HepG2 (cell line): ENCODE results near the gene LRRC73. TPM values are rescaled to one million over a fixed set of nuclear protein-coding genes. Genes with fewer than 3 reads are reported as not detected.

Source experiments
- ATRX ChIP-seq: sonication (generic); formaldehyde crosslinking; IDR thresholded peaks from 2 replicates; pipeline ENCODE4 v1.4.0; 2020; ENCODE audit warnings: missing genetic modification reagents, borderline replicate concordance
- JARID2 ChIP-seq: sonication (generic); formaldehyde crosslinking; IDR thresholded peaks from 2 replicates; pipeline ENCODE4 v1.8.1; 2023; ENCODE audit warnings: missing genetic modification reagents, inconsistent platforms; ENCODE audit not compliant: insufficient replicate concordance
- MAF1 ChIP-seq: sonication (generic); formaldehyde crosslinking; IDR thresholded peaks from 2 replicates; pipeline ENCODE4 v1.5.0; 2020; ENCODE audit warnings: missing genetic modification reagents, borderline replicate concordance
- MXD4 ChIP-seq: IDR thresholded peaks from 2 replicates; pipeline ENCODE4 v1.6.1; 2016; ENCODE audit warnings: mild to moderate bottlenecking, missing biosample characterization, missing genetic modification reagents
- NFE2L1 ChIP-seq: sonication (generic); formaldehyde crosslinking; IDR thresholded peaks from 2 replicates; pipeline ENCODE4 v1.4.0; 2020; ENCODE audit warnings: missing genetic modification reagents, mild to moderate bottlenecking, borderline replicate concordance
- SMAD9 ChIP-seq: sonication (generic); formaldehyde crosslinking; IDR thresholded peaks from 2 replicates; pipeline ENCODE4 v1.5.1; 2020; ENCODE audit warnings: mild to moderate bottlenecking, missing genetic modification reagents
- SP1 ChIP-seq, 2 experiments: fragments of 450-650 bp in 1 of 2; sonication (generic) in 1 of 2; formaldehyde crosslinking in 1 of 2; IDR thresholded peaks; 2 replicates each; pipeline versions ENCODE4 v1.4.0 to v1.6.1; 2016 to 2020; ENCODE audit warnings: missing genetic modification reagents in 1 of 2
- SP4 ChIP-seq: sonication (generic); formaldehyde crosslinking; IDR thresholded peaks from 2 replicates; pipeline ENCODE4 v1.8.1; 2023; ENCODE audit warnings: mild to moderate bottlenecking, missing genetic modification reagents
- TAF1 ChIP-seq: sonication (generic); formaldehyde crosslinking; IDR thresholded peaks from 2 replicates; pipeline ENCODE4 v1.4.0; 2020; ENCODE audit warnings: missing genetic modification reagents
- ZMYM3 ChIP-seq: sonication (generic); formaldehyde crosslinking; IDR thresholded peaks from 2 replicates; pipeline ENCODE4 v1.5.1; 2020; ENCODE audit warnings: mild to moderate bottlenecking, missing genetic modification reagents
- ZNF329 ChIP-seq: sonication (generic); formaldehyde crosslinking; IDR thresholded peaks from 2 replicates; pipeline ENCODE4 v1.9.0; 2021; ENCODE audit warnings: low read depth, mild to moderate bottlenecking, missing genetic modification reagents
- ZNF577 ChIP-seq: sonication (generic); formaldehyde crosslinking; IDR thresholded peaks from 2 replicates; pipeline ENCODE4 v1.4.0; 2020; ENCODE audit warnings: mild to moderate bottlenecking, low read depth, missing genetic modification reagents, borderline replicate concordance
- ZNF746 ChIP-seq: sonication (generic); formaldehyde crosslinking; IDR thresholded peaks from 2 replicates; pipeline ENCODE4 v1.8.0; 2022; ENCODE audit warnings: mild to moderate bottlenecking, missing genetic modification reagents
- ZNF839 ChIP-seq: sonication (generic); formaldehyde crosslinking; IDR thresholded peaks from 2 replicates; pipeline ENCODE4 v1.4.0; 2020; ENCODE audit warnings: missing genetic modification reagents, mild to moderate bottlenecking, borderline replicate concordance
- polyA plus RNA-seq, 8 experiments: library from polyadenylated mRNA; depleted of rRNA in 3 of 8; stranded (reverse) in 7 of 8; unstranded in 1 of 8; fragments of >200 nt; fragmentation: Illumina TruSeq in 4 of 8; extraction: Trizol in 4 of 8; gene quantifications; 2 replicates each; pipeline versions ENCODE4 v1.2.1 to v1.2.3, GENCODE V29; 2011 to 2016; ENCODE audit warnings: low read depth in 4 of 8, missing spikeins in 1 of 8, mixed read lengths in 1 of 8; ENCODE audit not compliant: insufficient read depth in 1 of 8
- total RNA-seq, 5 experiments: library from RNA; depleted of rRNA; stranded (reverse); fragments of >200 nt; fragmentation: Illumina TruSeq; extraction: Trizol; gene quantifications; 2 replicates each; pipeline ENCODE4 v1.2.3, GENCODE V29; 2016; ENCODE audit warnings: low read depth in 1 of 5
- TF ChIP-seq, protein P1 (sequence below): sonication (generic); formaldehyde crosslinking; IDR thresholded peaks from 2 replicates; pipeline ENCODE4 v1.5.1; 2020; ENCODE audit warnings: mild to moderate bottlenecking, missing genetic modification reagents, borderline replicate concordance
- TF ChIP-seq, protein P2 (sequence below): sonication (generic); formaldehyde crosslinking; IDR thresholded peaks from 2 replicates; pipeline ENCODE4 v1.5.1; 2020; ENCODE audit warnings: mild to moderate bottlenecking, missing genetic modification reagents, moderate library complexity
- TF ChIP-seq, protein P3 (sequence below): IDR thresholded peaks from 2 replicates; pipeline ENCODE4 v1.6.1; 2018; ENCODE audit warnings: missing genetic modification reagents
- TF ChIP-seq, protein P4 (sequence below): sonication (generic); formaldehyde crosslinking; IDR thresholded peaks from 2 replicates; pipeline ENCODE4 v1.8.1; 2023; ENCODE audit warnings: mild to moderate bottlenecking, inconsistent platforms, moderate library complexity, missing genetic modification reagents, borderline replicate concordance
- TF ChIP-seq, protein P5 (sequence below): sonication (generic); formaldehyde crosslinking; IDR thresholded peaks from 2 replicates; pipeline ENCODE4 v1.8.1; 2023; ENCODE audit warnings: mild to moderate bottlenecking, missing genetic modification reagents

Gene LRRC73
- total and polyA plus RNA-seq, 2 of the 13 experiments (the other 11 are each of a cell fraction or from before 2014, with no cell fraction given), result 0.11 to 0.12 TPM

DNA sequence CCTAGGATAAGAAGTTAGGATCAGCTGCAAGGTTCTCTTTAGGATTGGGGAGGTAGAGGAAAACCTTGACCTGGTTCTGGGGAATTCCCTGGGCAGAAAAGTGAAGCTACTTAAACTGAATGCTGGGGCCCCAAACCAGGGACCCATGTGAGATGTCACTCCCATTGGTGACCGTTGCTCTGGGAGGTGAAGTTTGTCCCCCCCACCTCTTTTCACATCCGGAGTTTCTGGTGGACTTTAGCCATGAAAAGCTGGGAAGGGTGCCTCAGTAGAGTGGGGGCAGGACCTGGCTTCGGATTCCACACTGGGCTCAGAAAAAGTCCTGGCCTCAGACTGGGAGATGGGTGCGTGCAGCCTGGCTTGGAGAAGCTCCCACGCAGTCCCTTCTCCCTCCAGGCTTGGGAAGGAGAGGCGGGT lies 19.6 kb downstream of the LRRC73 start (continued):
- TF ChIP-seq ZNF839 (CRISPR knock-in tag), result no peak
- TF ChIP-seq ZMYM3, result peak; percentile 96; the same call in 1 of the 2 replicates
- TF ChIP-seq, protein P1, sequence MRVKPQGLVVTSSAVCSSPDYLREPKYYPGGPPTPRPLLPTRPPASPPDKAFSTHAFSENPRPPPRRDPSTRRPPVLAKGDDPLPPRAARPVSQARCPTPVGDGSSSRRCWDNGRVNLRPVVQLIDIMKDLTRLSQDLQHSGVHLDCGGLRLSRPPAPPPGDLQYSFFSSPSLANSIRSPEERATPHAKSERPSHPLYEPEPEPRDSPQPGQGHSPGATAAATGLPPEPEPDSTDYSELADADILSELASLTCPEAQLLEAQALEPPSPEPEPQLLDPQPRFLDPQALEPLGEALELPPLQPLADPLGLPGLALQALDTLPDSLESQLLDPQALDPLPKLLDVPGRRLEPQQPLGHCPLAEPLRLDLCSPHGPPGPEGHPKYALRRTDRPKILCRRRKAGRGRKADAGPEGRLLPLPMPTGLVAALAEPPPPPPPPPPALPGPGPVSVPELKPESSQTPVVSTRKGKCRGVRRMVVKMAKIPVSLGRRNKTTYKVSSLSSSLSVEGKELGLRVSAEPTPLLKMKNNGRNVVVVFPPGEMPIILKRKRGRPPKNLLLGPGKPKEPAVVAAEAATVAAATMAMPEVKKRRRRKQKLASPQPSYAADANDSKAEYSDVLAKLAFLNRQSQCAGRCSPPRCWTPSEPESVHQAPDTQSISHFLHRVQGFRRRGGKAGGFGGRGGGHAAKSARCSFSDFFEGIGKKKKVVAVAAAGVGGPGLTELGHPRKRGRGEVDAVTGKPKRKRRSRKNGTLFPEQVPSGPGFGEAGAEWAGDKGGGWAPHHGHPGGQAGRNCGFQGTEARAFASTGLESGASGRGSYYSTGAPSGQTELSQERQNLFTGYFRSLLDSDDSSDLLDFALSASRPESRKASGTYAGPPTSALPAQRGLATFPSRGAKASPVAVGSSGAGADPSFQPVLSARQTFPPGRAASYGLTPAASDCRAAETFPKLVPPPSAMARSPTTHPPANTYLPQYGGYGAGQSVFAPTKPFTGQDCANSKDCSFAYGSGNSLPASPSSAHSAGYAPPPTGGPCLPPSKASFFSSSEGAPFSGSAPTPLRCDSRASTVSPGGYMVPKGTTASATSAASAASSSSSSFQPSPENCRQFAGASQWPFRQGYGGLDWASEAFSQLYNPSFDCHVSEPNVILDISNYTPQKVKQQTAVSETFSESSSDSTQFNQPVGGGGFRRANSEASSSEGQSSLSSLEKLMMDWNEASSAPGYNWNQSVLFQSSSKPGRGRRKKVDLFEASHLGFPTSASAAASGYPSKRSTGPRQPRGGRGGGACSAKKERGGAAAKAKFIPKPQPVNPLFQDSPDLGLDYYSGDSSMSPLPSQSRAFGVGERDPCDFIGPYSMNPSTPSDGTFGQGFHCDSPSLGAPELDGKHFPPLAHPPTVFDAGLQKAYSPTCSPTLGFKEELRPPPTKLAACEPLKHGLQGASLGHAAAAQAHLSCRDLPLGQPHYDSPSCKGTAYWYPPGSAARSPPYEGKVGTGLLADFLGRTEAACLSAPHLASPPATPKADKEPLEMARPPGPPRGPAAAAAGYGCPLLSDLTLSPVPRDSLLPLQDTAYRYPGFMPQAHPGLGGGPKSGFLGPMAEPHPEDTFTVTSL (CRISPR knock-in tag), result no peak
- TF ChIP-seq JARID2 (CRISPR knock-in tag), result no peak
- no peak for TF ChIP-seq NFE2L1 (CRISPR knock-in tag)
- TF ChIP-seq SP1 (IDR thresholded peaks at IDR 0.05), result no peak
- no peak for TF ChIP-seq SP1 (CRISPR knock-in tag; IDR thresholded peaks at IDR 0.05)
- TF ChIP-seq ZNF746, result peak; percentile 97
- no peak for TF ChIP-seq ATRX (CRISPR knock-in tag)
- no peak for TF ChIP-seq TAF1 (CRISPR knock-in tag)
- TF ChIP-seq, protein P2, sequence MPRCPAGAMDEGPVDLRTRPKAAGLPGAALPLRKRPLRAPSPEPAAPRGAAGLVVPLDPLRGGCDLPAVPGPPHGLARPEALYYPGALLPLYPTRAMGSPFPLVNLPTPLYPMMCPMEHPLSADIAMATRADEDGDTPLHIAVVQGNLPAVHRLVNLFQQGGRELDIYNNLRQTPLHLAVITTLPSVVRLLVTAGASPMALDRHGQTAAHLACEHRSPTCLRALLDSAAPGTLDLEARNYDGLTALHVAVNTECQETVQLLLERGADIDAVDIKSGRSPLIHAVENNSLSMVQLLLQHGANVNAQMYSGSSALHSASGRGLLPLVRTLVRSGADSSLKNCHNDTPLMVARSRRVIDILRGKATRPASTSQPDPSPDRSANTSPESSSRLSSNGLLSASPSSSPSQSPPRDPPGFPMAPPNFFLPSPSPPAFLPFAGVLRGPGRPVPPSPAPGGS (CRISPR knock-in tag), result peak; percentile 96; the same call in 1 of the 2 replicates
- no peak for TF ChIP-seq ZNF329 (CRISPR knock-in tag)
- TF ChIP-seq SMAD9 (CRISPR knock-in tag), result no peak
- TF ChIP-seq, protein P3, sequence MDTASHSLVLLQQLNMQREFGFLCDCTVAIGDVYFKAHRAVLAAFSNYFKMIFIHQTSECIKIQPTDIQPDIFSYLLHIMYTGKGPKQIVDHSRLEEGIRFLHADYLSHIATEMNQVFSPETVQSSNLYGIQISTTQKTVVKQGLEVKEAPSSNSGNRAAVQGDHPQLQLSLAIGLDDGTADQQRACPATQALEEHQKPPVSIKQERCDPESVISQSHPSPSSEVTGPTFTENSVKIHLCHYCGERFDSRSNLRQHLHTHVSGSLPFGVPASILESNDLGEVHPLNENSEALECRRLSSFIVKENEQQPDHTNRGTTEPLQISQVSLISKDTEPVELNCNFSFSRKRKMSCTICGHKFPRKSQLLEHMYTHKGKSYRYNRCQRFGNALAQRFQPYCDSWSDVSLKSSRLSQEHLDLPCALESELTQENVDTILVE (CRISPR knock-in tag), result no peak
- TF ChIP-seq, protein P4, sequence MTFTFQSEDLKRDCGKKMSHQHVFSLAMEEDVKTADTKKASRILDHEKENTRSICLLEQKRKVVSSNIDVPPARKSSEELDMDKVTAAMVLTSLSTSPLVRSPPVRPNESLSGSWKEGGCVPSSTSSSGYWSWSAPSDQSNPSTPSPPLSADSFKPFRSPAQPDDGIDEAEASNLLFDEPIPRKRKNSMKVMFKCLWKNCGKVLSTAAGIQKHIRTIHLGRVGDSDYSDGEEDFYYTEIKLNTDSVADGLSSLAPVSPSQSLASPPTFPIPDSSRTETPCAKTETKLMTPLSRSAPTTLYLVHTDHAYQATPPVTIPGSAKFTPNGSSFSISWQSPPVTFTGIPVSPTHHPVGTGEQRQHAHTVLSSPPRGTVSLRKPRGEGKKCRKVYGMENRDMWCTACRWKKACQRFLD (CRISPR knock-in tag), result no peak
- TF ChIP-seq ZNF577, result no peak
- TF ChIP-seq MAF1, result peak; percentile 69; the same call in 1 of the 2 replicates
- TF ChIP-seq SP4, result no peak
- no peak for TF ChIP-seq MXD4 (CRISPR knock-in tag)
- TF ChIP-seq, protein P5, sequence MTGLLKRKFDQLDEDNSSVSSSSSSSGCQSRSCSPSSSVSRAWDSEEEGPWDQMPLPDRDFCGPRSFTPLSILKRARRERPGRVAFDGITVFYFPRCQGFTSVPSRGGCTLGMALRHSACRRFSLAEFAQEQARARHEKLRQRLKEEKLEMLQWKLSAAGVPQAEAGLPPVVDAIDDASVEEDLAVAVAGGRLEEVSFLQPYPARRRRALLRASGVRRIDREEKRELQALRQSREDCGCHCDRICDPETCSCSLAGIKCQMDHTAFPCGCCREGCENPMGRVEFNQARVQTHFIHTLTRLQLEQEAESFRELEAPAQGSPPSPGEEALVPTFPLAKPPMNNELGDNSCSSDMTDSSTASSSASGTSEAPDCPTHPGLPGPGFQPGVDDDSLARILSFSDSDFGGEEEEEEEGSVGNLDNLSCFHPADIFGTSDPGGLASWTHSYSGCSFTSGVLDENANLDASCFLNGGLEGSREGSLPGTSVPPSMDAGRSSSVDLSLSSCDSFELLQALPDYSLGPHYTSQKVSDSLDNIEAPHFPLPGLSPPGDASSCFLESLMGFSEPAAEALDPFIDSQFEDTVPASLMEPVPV (CRISPR knock-in tag), result no peak
